T-helper 2 cell treated with Interferon-gamma antibody and Interleukin-4, amounts not matched to agents 100 ng/mL and 5 ng/mL, for 36 hours (primary cell): Measurements from ENCODE around the gene MTCH1. TPM values are rescaled to one million over a fixed set of nuclear protein-coding genes. Genes with fewer than 3 reads are reported as not detected.
"Not testable (repeated sequence)": the region's sequence is repeated elsewhere in the genome, so short reads cannot be mapped to it uniquely, and the experiment has no call there.

ENCODE experiments used
- intact Hi-C: fragments of 100-400 bp; cut with micrococcal nuclease; formaldehyde crosslinking; loops from one replicate; pipeline ENCODE4 v1.15.1; 2023
- total RNA-seq: library from RNA; stranded (reverse); gene quantifications from 2 replicates; pipeline ENCODE4 v1.2.3, GENCODE V29; 2022

MTCH1 gene
- total RNA-seq, 1 donor from 2014 or later = 120 TPM

GRCh38 chr6:36955136-36955535 lies 30.9 kb downstream of the MTCH1 start:
- intact Hi-C loops = no loop called here

- intact Hi-C loops = no loop called here
Observed at GRCh38 chr6:36954262-36954931, 31.6 kb downstream of the MTCH1 start, which contains the start of gene PI16. Gene PI16, plus strand, starts transcription at chr6:36954738. Its CDS starts 23 bp downstream, at chr6:36954761.

- intact Hi-C loops = no loop called here
Observed at GRCh38 chr6:36953931-36954261, 32.1 kb downstream of the MTCH1 start.

GRCh38 chr6:36949636-36950035 lies 36.4 kb downstream of the MTCH1 start:
- intact Hi-C loops = no loop called here

- intact Hi-C loops = not testable (repeated sequence)
Observed at GRCh38 chr6:36949076-36949475, 36.9 kb downstream of the MTCH1 start.

GRCh38 chr6:36947570-36948351 lies 38.2 kb downstream of the MTCH1 start:
- intact Hi-C loops = no loop called here

GRCh38 chr6:36946526-36946925 lies 39.5 kb downstream of the MTCH1 start:
- intact Hi-C loops = no loop called here

GRCh38 chr6:36945301-36945700 lies 40.7 kb downstream of the MTCH1 start:
- intact Hi-C loops = no loop called here

GRCh38 chr6:36944650-36945049 lies 41.3 kb downstream of the MTCH1 start:
- intact Hi-C loops = no loop called here

GRCh38 chr6:36942329-36942728 lies 43.7 kb downstream of the MTCH1 start:
- intact Hi-C loops = not testable (repeated sequence)

- intact Hi-C loops = not testable (repeated sequence)
Observed at GRCh38 chr6:36941561-36941960, 44.4 kb downstream of the MTCH1 start.

GRCh38 chr6:36940027-36940426 lies 46.0 kb downstream of the MTCH1 start:
- intact Hi-C loops = no loop called here

GRCh38 chr6:36939005-36939404 lies 47.0 kb downstream of the MTCH1 start:
- intact Hi-C loops = not testable (repeated sequence)

GRCh38 chr6:36938536-36938935 lies 47.5 kb downstream of the MTCH1 start:
- intact Hi-C loops = no loop called here

GRCh38 chr6:36937896-36938295 lies 48.1 kb downstream of the MTCH1 start:
- intact Hi-C loops = no loop called here

GRCh38 chr6:36936824-36937223 lies 49.2 kb downstream of the MTCH1 start:
- intact Hi-C loops = no loop called here

GRCh38 chr6:36934901-36935300 lies 51.1 kb downstream of the MTCH1 start:
- intact Hi-C loops = no loop called here

GRCh38 chr6:36933519-36933918 lies 52.5 kb downstream of the MTCH1 start:
- intact Hi-C loops = no loop called here

GRCh38 chr6:36933102-36933501 lies 52.9 kb downstream of the MTCH1 start:
- intact Hi-C loops = no loop called here

GRCh38 chr6:36930483-36930882 lies 55.5 kb downstream of the MTCH1 start:
- intact Hi-C loops = no loop called here

- intact Hi-C loops = no loop called here
Observed at GRCh38 chr6:36929607-36930006, 56.4 kb downstream of the MTCH1 start.

GRCh38 chr6:36929152-36929551 lies 56.8 kb downstream of the MTCH1 start:
- intact Hi-C loops = no loop called here

GRCh38 chr6:36928547-36928918 lies 57.5 kb downstream of the MTCH1 start:
- intact Hi-C loops = no loop called here
